ENCODE data around the gene UBE2L6.
"Not testable (repeated sequence)": the region's sequence is repeated elsewhere in the genome, so short reads cannot be mapped to it uniquely, and the experiment has no call there.

UBE2L6 gene

DNA sequence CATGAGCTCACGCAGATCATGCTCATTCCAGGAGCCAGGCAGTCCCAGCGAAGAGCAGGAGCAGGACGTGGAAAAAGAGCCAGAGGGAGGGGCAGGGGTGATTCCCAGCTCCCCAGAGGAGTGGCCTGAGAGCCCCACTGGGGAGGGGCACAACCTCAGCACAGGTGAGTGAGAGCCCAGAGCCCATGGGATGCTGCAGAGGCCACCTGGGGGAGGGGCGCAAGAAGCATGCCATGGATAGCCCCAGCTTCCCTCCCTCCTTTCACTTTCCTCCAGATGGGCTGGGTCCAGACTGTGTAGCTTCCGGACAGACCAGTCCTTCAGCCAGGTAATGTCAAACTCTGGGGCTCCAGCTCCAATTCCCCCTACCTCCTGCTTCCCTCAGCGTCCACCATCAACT, 23.9 kb downstream of the UBE2L6 start:
- Histone ChIP-seq H3K4me3 (ENCODE audit: low read length) (no peak overlapping the region), H3K27ac (ENCODE audit: low read length) (no peak overlapping the region), H3K36me3 (ENCODE audit: control insufficient read depth, low read depth, low read length) (no peaks in the 10 kb centered on the region), H3K9me3 (ENCODE audit: control insufficient read depth, low read depth, low read length) (no peaks in the 10 kb centered on the region), H3K27me3 (ENCODE audit: control insufficient read depth, insufficient read depth, low read length) (no peaks in the 10 kb centered on the region), H3K4me1 (ENCODE audit: control insufficient read depth, low read depth, low read length) (peaks cover 10% of the 10 kb centered on the region), H3K9ac (ENCODE audit: low read length) (no peak overlapping the region)

DNA sequence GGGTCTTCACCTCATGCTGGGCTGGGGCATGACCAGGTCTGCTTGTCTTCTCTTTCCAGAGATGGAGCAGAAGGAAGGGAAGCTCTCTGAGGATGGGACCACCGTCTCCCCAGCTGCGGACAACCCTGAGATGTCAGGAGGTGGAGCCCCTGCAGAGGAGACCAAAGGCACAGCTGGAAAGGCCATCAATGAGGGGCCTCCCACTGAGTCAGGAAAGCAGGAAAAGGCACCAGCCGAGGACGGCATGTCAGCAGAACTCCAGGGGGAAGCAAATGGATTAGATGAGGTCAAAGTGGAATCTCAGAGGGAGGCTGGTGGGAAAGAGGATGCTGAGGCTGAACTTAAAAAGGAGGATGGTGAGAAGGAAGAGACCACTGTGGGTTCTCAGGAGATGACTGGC, 24.9 kb downstream of the UBE2L6 start:
- H3K4me3 ChIP-seq (ENCODE audit: low read length), result no peak overlapping the region
- no peak overlapping the region for H3K27ac ChIP-seq (ENCODE audit: low read length)
- no peaks in the 10 kb centered on the region for H3K36me3 ChIP-seq (ENCODE audit: control insufficient read depth, low read depth, low read length)
- H3K27me3 ChIP-seq (ENCODE audit: control insufficient read depth, insufficient read depth, low read length), result no peaks in the 10 kb centered on the region
- no peaks in the 10 kb centered on the region for H3K9me3 ChIP-seq (ENCODE audit: control insufficient read depth, low read depth, low read length)
- H3K4me1 ChIP-seq (ENCODE audit: control insufficient read depth, low read depth, low read length), result peaks cover 10% of the 10 kb centered on the region
- H3K9ac ChIP-seq (ENCODE audit: low read length), result no peak overlapping the region

DNA sequence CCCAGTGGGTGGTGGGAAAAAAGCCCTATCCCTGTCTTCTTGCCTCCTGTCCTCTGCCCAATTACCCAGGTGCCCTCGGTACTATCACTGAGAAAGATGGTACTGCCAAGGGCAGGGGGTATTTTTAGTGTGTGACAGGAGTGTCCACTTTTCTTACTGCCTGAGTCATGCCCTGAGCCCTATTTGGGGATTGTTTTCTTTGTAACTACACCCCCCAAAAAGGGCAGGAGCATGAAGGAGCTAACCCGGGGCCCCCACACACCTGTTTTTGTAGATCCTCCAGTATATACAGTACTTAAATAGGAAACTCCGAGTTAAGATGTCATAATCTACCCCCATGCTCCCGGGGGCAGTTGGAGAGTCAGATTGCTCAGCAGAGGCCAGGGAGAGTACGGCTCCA, 26.3 kb downstream of the UBE2L6 start:
- Histone ChIP-seq H3K9ac (ENCODE audit: low read length) (no peak overlapping the region), H3K36me3 (ENCODE audit: control insufficient read depth, low read depth, low read length) (no peaks in the 10 kb centered on the region), H3K4me1 (ENCODE audit: control insufficient read depth, low read depth, low read length) (peaks cover 15% of the 10 kb centered on the region), H3K4me3 (ENCODE audit: low read length) (no peak overlapping the region), H3K27ac (ENCODE audit: low read length) (no peak overlapping the region), H3K9me3 (ENCODE audit: control insufficient read depth, low read depth, low read length) (no peaks in the 10 kb centered on the region), H3K27me3 (ENCODE audit: control insufficient read depth, insufficient read depth, low read length) (no peaks in the 10 kb centered on the region)

DNA sequence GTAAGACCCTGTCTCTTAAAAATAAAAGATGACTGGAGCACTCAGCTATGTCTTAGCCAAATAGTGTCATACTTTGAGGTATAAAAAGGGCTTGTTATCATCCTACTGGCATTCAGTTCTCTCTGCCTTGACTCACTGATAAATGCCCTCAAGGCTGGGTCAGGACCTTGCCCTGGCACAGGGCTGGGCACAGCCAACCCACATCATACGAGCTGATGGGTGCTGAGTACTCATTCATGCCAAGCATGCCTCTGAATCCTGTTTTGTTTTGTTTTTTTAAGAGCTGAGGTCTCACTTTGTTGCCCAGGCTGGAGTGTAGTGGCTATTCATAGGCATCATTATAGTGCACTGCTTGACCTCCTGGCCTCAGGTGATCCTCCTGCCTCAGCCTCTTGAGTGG, 28.1 kb downstream of the UBE2L6 start:
- H3K9me3 ChIP-seq (ENCODE audit: control insufficient read depth, low read depth, low read length), result no peaks in the 10 kb centered on the region
- no peak overlapping the region for H3K27ac ChIP-seq (ENCODE audit: low read length)
- no peak overlapping the region for H3K9ac ChIP-seq (ENCODE audit: low read length)
- H3K4me1 ChIP-seq (ENCODE audit: control insufficient read depth, low read depth, low read length), result peaks cover 15% of the 10 kb centered on the region
- no peaks in the 10 kb centered on the region for H3K36me3 ChIP-seq (ENCODE audit: control insufficient read depth, low read depth, low read length)
- H3K4me3 ChIP-seq (ENCODE audit: low read length), result no peak overlapping the region
- no peaks in the 10 kb centered on the region for H3K27me3 ChIP-seq (ENCODE audit: control insufficient read depth, insufficient read depth, low read length)

DNA sequence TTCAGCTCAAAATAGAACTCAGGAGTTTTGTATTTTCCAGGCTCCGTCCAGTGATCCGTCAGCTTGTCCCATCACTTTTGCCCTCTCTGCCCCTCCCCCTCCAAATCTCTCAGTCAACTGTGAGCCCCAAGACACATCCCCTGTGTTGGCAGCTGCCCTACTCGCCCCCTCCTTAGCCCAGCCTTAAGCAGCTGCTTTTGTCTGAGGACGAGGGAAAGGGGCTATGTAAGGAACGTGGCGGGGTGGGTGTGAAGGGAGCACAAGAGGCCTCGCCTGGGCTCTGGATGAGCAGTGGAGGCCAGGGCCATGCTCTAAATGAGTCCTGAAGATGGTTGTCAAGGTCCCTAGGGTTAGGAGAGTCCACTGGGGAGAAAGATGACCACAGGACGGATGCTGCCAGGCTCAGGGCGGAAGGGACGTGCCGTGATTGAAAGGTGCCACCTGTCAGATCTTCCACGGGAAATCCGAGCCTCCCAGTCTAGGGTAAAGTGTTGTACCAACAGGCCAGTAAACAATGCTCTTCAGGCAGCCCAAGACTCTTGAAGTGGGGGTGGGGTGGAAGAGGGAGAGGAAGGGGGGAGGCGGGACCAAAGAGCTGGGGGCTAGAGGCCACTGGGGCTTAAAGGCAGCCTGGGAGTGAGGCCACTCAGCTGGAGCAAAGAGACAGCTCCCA, 30.4 kb downstream of the UBE2L6 start, which contains the start of gene SMTNL1:
Gene SMTNL1 (plus strand): TSS at position 649 of the 673 bp plus-strand sequence. CDS start 5,048 bp downstream, outside the sequence.
- Histone ChIP-seq H3K4me1 (ENCODE audit: control insufficient read depth, low read depth, low read length) (peaks cover 5% of the 10 kb centered on the region), H3K9ac (ENCODE audit: low read length) (no peak within 1 kb of the TSS), H3K9me3 (ENCODE audit: control insufficient read depth, low read depth, low read length) (no peaks in the 10 kb centered on the region), H3K4me3 (ENCODE audit: low read length) (no peak within 1 kb of the TSS), H3K27ac (ENCODE audit: low read length) (no peak within 1 kb of the TSS), H3K27me3 (ENCODE audit: control insufficient read depth, insufficient read depth, low read length) (no peaks in the 10 kb centered on the region), H3K36me3 (ENCODE audit: control insufficient read depth, low read depth, low read length) (no peaks in the 10 kb centered on the region)

DNA sequence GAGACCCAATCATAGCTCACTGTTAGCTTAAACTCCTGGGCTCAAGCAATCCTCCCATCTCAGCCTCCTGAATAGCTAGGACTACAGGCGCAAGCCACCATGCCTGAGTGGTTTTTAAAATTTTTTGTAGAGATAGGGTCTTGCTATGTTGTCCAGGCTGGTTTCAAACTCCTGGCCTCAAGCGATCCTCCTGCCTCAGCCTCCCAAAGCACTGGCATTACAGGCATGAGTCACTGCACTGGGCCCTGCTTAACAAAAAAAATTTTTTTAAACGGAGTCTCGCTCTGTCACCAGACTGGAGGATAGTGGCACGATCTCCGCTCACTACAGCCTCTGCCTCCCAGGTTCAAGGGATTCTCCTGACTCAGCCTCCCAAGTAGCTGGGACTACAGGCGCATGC, 33.0 kb downstream of the UBE2L6 start:
- not testable (repeated sequence) for H3K27ac ChIP-seq (ENCODE audit: low read length); H3K27me3 ChIP-seq (ENCODE audit: control insufficient read depth, insufficient read depth, low read length); H3K36me3 ChIP-seq (ENCODE audit: control insufficient read depth, low read depth, low read length); H3K4me3 ChIP-seq (ENCODE audit: low read length); H3K4me1 ChIP-seq (ENCODE audit: control insufficient read depth, low read depth, low read length); H3K9me3 ChIP-seq (ENCODE audit: control insufficient read depth, low read depth, low read length); H3K9ac ChIP-seq (ENCODE audit: low read length)

DNA sequence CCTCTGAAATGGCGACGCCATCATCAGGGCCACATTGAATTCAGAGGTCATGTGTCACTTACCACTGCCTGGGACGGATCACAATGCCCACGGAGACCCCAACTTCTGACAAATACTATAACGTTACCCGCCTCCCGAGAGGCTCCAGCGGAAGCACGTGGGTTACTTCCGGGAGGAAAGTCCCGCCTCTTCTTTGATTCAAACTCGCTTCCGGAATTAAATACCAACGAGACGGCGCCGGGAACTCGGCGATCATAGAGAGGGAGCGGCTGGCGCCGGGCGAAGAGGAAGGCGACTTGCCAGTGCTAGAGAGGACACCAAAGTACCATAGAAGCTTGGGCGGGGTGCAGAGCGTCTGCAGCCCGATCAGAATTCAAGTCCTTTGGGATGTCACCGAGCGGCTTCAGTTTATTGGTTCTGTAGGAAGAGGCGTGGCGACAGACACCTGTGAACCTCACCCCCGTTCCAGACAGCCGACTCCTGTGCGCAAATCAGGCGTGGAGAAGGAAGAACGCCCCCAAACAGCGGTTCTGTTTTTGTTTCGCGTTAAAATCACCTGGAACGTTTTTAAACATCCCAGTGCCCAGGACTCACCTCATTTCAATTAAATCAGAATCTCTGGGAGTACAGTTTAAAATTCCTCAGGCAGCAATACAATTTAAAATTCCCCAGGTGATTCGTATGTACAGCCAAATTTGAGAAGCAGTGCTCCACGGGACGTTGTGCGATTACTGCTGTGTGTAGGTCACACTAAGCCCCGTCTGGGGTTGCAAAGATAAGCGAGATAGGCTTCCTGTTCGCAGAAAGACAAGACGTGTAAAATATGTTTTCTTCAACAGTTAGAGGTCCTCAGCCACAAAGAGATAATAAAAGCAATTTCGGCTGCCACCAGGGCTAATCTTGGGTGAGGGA, 36.6 kb downstream of the UBE2L6 start, which contains the start of gene TIMM10:
Gene TIMM10 (minus strand): TSS at position 159 of the 912 bp plus-strand sequence. CDS start 565 bp downstream, outside the sequence.
- Histone ChIP-seq H3K9ac (ENCODE audit: low read length) (peak within 1 kb of the TSS; percentile 92), H3K9me3 (ENCODE audit: control insufficient read depth, low read depth, low read length) (no peaks in the 10 kb centered on the region), H3K27ac (ENCODE audit: low read length) (peak within 1 kb of the TSS; percentile 72), H3K36me3 (ENCODE audit: control insufficient read depth, low read depth, low read length) (peaks cover 6% of the 10 kb centered on the region), H3K27me3 (ENCODE audit: control insufficient read depth, insufficient read depth, low read length) (no peaks in the 10 kb centered on the region), H3K4me1 (ENCODE audit: control insufficient read depth, low read depth, low read length) (peaks cover 9% of the 10 kb centered on the region), H3K4me3 (ENCODE audit: low read length) (peak within 1 kb of the TSS; percentile 97)

DNA sequence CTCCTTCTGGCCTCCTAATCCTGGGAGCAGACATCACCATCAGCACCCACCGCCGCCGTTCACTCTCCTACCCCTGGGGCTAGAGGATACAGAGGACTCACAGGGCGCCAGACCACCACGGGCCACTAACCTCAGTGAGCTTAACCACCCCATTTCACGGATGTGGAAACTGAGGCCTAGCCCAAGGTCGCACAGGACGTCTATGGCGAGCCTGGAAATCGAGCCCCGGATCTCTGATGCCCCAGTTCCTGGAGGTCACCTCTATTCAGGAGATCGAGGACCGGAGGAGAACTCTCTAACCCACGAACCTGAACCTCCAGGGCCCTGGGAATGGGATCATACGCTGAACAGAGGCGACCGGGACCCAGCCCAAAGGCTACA, 37.3 kb downstream of the UBE2L6 start:
- Histone ChIP-seq H3K27me3 (ENCODE audit: control insufficient read depth, insufficient read depth, low read length) (no peaks in the 10 kb centered on the region), H3K27ac (ENCODE audit: low read length) (peak overlapping the region; percentile 72), H3K9me3 (ENCODE audit: control insufficient read depth, low read depth, low read length) (no peaks in the 10 kb centered on the region), H3K4me1 (ENCODE audit: control insufficient read depth, low read depth, low read length) (peaks cover 9% of the 10 kb centered on the region), H3K36me3 (ENCODE audit: control insufficient read depth, low read depth, low read length) (peaks cover 6% of the 10 kb centered on the region), H3K4me3 (ENCODE audit: low read length) (peak overlapping the region; percentile 97), H3K9ac (ENCODE audit: low read length) (peak overlapping the region; percentile 92)

DNA sequence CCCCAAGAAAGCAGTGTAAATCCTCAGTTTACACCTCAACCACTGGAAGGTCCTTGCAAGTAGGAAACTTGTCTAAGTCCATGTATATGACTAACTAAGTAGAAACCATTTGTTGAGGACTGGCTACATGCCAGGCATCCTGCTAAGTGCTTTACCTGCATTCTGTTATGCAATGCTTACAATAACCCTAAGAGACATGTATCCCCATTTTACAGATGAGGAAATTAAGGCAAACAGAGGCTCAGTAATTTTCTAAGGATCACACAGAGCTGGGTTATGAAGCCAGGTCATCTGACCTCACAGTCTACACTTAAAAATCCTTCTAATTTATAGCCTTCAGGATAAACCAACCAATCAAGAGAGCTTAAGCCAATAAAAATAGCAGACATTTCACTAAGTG, 38.5 kb downstream of the UBE2L6 start:
- H3K4me1 ChIP-seq (ENCODE audit: control insufficient read depth, low read depth, low read length), result peaks cover 9% of the 10 kb centered on the region
- H3K9ac ChIP-seq (ENCODE audit: low read length), result no peak overlapping the region
- H3K4me3 ChIP-seq (ENCODE audit: low read length), result no peak overlapping the region
- H3K9me3 ChIP-seq (ENCODE audit: control insufficient read depth, low read depth, low read length), result no peaks in the 10 kb centered on the region
- H3K36me3 ChIP-seq (ENCODE audit: control insufficient read depth, low read depth, low read length), result peaks cover 6% of the 10 kb centered on the region
- H3K27ac ChIP-seq (ENCODE audit: low read length), result no peak overlapping the region
- H3K27me3 ChIP-seq (ENCODE audit: control insufficient read depth, insufficient read depth, low read length), result no peaks in the 10 kb centered on the region

DNA sequence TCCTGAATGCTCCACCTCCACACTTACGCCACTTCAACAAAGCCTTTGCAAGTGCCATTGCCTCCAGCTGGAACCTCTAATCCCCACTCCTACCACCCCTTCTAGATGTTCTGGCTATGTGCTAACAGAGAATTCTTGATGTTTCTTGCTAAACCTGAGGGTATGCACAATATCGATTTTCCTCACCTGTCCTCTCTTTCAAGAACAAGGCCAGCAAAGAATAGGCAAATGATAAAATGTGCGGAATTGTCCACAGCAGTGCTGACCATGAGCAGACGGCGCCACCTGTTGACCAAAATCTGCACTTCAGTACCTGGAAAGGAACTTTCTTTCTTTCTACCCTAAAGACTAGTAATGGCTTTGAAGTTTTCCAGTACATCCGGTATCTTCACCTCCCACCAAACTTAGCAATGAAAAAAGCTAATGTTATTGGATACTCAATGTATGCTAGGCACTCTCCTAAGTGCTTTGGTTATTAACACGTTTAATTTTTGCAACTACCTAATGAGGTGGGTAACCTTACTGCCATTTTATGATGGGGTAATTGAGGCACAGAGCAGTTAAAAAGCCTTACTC, 40.3 kb downstream of the UBE2L6 start:
- Histone ChIP-seq H3K4me1 (ENCODE audit: control insufficient read depth, low read depth, low read length) (peaks cover 12% of the 10 kb centered on the region), H3K27ac (ENCODE audit: low read length) (no peak overlapping the region), H3K36me3 (ENCODE audit: control insufficient read depth, low read depth, low read length) (peaks cover 6% of the 10 kb centered on the region), H3K9me3 (ENCODE audit: control insufficient read depth, low read depth, low read length) (no peaks in the 10 kb centered on the region), H3K9ac (ENCODE audit: low read length) (no peak overlapping the region), H3K27me3 (ENCODE audit: control insufficient read depth, insufficient read depth, low read length) (no peaks in the 10 kb centered on the region), H3K4me3 (ENCODE audit: low read length) (no peak overlapping the region)

DNA sequence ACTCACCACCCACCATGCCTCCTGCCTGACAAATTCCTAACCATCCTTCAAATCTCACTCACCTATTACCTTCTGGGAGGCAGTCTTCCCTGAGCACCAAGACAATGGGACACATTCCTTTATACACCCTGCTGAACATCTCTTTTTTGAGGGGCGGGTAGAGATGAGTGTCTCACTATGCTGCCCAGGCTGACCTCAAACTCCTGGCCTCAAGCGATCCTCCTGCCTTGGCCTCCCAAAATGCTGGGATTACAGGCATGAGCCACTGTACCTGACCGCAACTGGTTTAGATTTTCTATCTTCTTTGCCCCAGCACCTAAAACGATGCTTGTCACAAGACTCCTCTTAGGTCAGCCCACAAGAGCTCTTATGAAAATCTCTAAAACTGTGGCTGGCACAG, 44.1 kb downstream of the UBE2L6 start:
- Histone ChIP-seq H3K9ac (ENCODE audit: low read length) (no peak overlapping the region), H3K27me3 (ENCODE audit: control insufficient read depth, insufficient read depth, low read length) (no peaks in the 10 kb centered on the region), H3K36me3 (ENCODE audit: control insufficient read depth, low read depth, low read length) (peaks cover under 1% of the 10 kb centered on the region), H3K4me1 (ENCODE audit: control insufficient read depth, low read depth, low read length) (peaks cover 8% of the 10 kb centered on the region), H3K9me3 (ENCODE audit: control insufficient read depth, low read depth, low read length) (no peaks in the 10 kb centered on the region), H3K27ac (ENCODE audit: low read length) (no peak overlapping the region), H3K4me3 (ENCODE audit: low read length) (no peak overlapping the region)
